HCT116 (cell line): Measurements from ENCODE around the gene NFIX. TPM values are rescaled to one million over a fixed set of nuclear protein-coding genes. Genes with fewer than 3 reads are reported as not detected.

Source experiments
- ATAC-seq: fragments of 200-7000 bp; cut with Tn5 transposase; 2 replicates; pipeline ENCODE4 v1.9.1; 2020; ENCODE audit warnings: mild to moderate bottlenecking, moderate library complexity
- BruUV-seq: library from RNA; stranded (reverse); fragments of 400-500 nt; replicated peaks from 2 replicates; lab custom pipeline; 2021; lab: Mats Ljungman, UMichigan
- CTCF ChIA-PET: fragments of 300-600 bp; sonication (Branson Sonifier 250); formaldehyde crosslinking; loops from one replicate; lab custom pipeline; 2021; ENCODE audit warnings: antibody characterized with exemption; lab: Charles Lee
- POLR2A ChIA-PET: fragments of 300-600, 350-600 bp; sonication (Branson Sonifier 250); formaldehyde crosslinking; loops from one replicate; lab custom pipeline; 2021; ENCODE audit warnings: antibody characterized with exemption; lab: Charles Lee
- RAD21 ChIA-PET, 2 experiments: fragments of 300-600 bp; sonication (Branson Sonifier 250); formaldehyde crosslinking; loops; one replicate each; lab custom pipeline; 2023; ENCODE audit warnings: low total read pairs in 2 of 2; ENCODE audit not compliant: uncharacterized antibody in 2 of 2, unreplicated experiment in 2 of 2, low non-redundant PET in 1 of 2; lab: Charles Lee
- DNase-seq: peaks from one replicate; pipeline ENCODE4 v3.0.0-alpha.2; 2010; ENCODE audit warnings: low read depth, low spot score
- H2AFZ ChIP-seq: fragments of 200-600 bp; shearing (Covaris generic), sonication (generic); 2 replicates; pipeline ENCODE4 v1.6.1; 2017; ENCODE audit warnings: low read depth, mixed run types, mixed read lengths, antibody characterized with exemption, low read length; ENCODE audit not compliant: poor library complexity, severe bottlenecking
- H3K27ac ChIP-seq: 2 replicates; pipeline ENCODE4 v1.5.1; 2012; ENCODE audit warnings: low read depth, low read length
- H3K27me3 ChIP-seq: fragments of 200-600 bp; sonication (generic); 2 replicates; pipeline ENCODE4 v1.6.1; 2016; ENCODE audit warnings: mixed run types, low read length, mixed read lengths; ENCODE audit not compliant: insufficient read depth
- H3K36me3 ChIP-seq, 2 experiments: fragments of 200-500 bp in 1 of 2; fragments of 200-600 bp in 1 of 2; sonication (Bioruptor generic) in 1 of 2; sonication (generic) in 1 of 2; 2 replicates each; pipeline versions ENCODE4 v1.5.1 to v1.6.1; 2014 to 2016; ENCODE audit warnings: low read length in 2 of 2, inconsistent platforms in 1 of 2, mixed read lengths in 1 of 2, mixed run types in 1 of 2; ENCODE audit not compliant: insufficient read depth in 2 of 2, control insufficient read depth in 1 of 2
- H3K4me1 ChIP-seq, 2 experiments: fragments of 200-600 bp in 1 of 2; sonication (generic) in 1 of 2; 2 replicates each; pipeline versions ENCODE4 v1.5.1 to v1.6.1; 2012 to 2017; ENCODE audit warnings: low read length in 2 of 2, inconsistent platforms in 1 of 2, mild to moderate bottlenecking in 1 of 2, mixed read lengths in 1 of 2, mixed run types in 1 of 2, moderate library complexity in 1 of 2; ENCODE audit not compliant: insufficient read depth in 2 of 2, control insufficient read depth in 1 of 2
- H3K4me2 ChIP-seq: fragments of 200-600 bp; sonication (generic); 2 replicates; pipeline ENCODE4 v1.6.1; 2017; ENCODE audit warnings: mixed run types, low read length, mixed read lengths
- H3K4me3 ChIP-seq, 2 experiments: fragments of 200-600 bp in 1 of 2; sonication (generic) in 1 of 2; replicated peaks in 1 of 2; 2 replicates each; pipeline ENCODE4 v1.5.1; 2011 to 2016; ENCODE audit warnings: low read length in 2 of 2, control low read depth in 1 of 2, low read depth in 1 of 2, mild to moderate bottlenecking in 1 of 2, mixed read lengths in 1 of 2, mixed run types in 1 of 2
- H3K79me2 ChIP-seq: fragments of 200-600 bp; sonication (generic); 2 replicates; pipeline ENCODE4 v1.6.1; 2017; ENCODE audit warnings: mild to moderate bottlenecking, mixed run types, low read length, moderate library complexity, mixed read lengths; ENCODE audit not compliant: insufficient read depth
- H3K9ac ChIP-seq: fragments of 200-600 bp; sonication (generic); 2 replicates; pipeline ENCODE4 v1.6.1; 2016; ENCODE audit warnings: low read length, mixed read lengths
- H3K9me2 ChIP-seq: fragments of 200-600 bp; sonication (generic), shearing (Covaris generic); 2 replicates; pipeline ENCODE4 v1.6.1; 2017; ENCODE audit warnings: mixed run types, mild to moderate bottlenecking, moderate library complexity; ENCODE audit not compliant: insufficient read depth
- H3K9me3 ChIP-seq, 2 experiments: fragments of 200-500 bp in 1 of 2; fragments of 200-600 bp in 1 of 2; sonication (Bioruptor generic) in 1 of 2; sonication (generic) in 1 of 2; 2 replicates each; pipeline ENCODE4 v1.6.1; 2014 to 2017; ENCODE audit warnings: low read length in 2 of 2, mixed read lengths in 2 of 2, inconsistent platforms in 1 of 2, low read depth in 1 of 2, mild to moderate bottlenecking in 1 of 2, mixed run types in 1 of 2, moderate library complexity in 1 of 2; ENCODE audit not compliant: control insufficient read depth in 1 of 2, insufficient read depth in 1 of 2
- H4K20me1 ChIP-seq: fragments of 200-600 bp; sonication (generic), shearing (Covaris generic); 2 replicates; pipeline ENCODE4 v1.6.1; 2017; ENCODE audit warnings: mixed run types, mild to moderate bottlenecking, moderate library complexity; ENCODE audit not compliant: insufficient read depth
- CEBPB ChIP-seq: IDR thresholded peaks from 2 replicates; pipeline ENCODE4 v1.6.1; 2012; ENCODE audit warnings: low read depth
- EGR1 ChIP-seq: IDR thresholded peaks from 2 replicates; pipeline ENCODE4 v1.6.1; 2012; ENCODE audit warnings: low read depth
- EZH2phosphoT487 ChIP-seq: fragments of 200-600 bp; IDR thresholded peaks from 2 replicates; pipeline ENCODE4 v1.6.1; 2018; ENCODE audit warnings: antibody characterized with exemption, borderline replicate concordance
- JUND ChIP-seq: IDR thresholded peaks from 2 replicates; pipeline ENCODE4 v1.6.1; 2012
- SIN3A ChIP-seq: IDR thresholded peaks from 2 replicates; pipeline ENCODE4 v1.6.1; 2012; ENCODE audit warnings: low read depth
- SP1 ChIP-seq: IDR thresholded peaks from 2 replicates; pipeline ENCODE4 v1.6.1; 2012; ENCODE audit warnings: low read depth
- ZNF274 ChIP-seq: fragments of 200-500 bp; sonication (Bioruptor generic); IDR thresholded peaks from 2 replicates; pipeline ENCODE4 v1.6.1; 2014; ENCODE audit warnings: mild to moderate bottlenecking, low read depth, low read length, inconsistent platforms
- intact Hi-C: fragments of 100-400 bp; cut with micrococcal nuclease; formaldehyde crosslinking; loops from 2 replicates; pipeline ENCODE4 v1.10.0; 2022
- total RNA-seq: library from RNA; stranded (reverse); gene quantifications from one replicate; pipeline ENCODE4 v1.2.1, GENCODE V29; 2021; ENCODE audit not compliant: unreplicated experiment
- TF ChIP-seq, protein P1 (sequence below), 3 experiments: fragments of 200-600 bp in 1 of 3; sonication (generic) in 1 of 3; IDR thresholded peaks in 2 of 3; conservative IDR thresholded peaks in 1 of 3; 2 replicates each; pipeline ENCODE4 v1.5.1; 2012 to 2017; ENCODE audit warnings: low read depth in 2 of 3, low read length in 2 of 3, antibody characterized with exemption in 1 of 3, borderline replicate concordance in 1 of 3, control low read depth in 1 of 3, mild to moderate bottlenecking in 1 of 3, mixed read lengths in 1 of 3, mixed run types in 1 of 3, moderate library complexity in 1 of 3; ENCODE audit not compliant: insufficient read depth in 1 of 3
- TF ChIP-seq, protein P2 (sequence below): IDR thresholded peaks from 2 replicates; pipeline ENCODE4 v1.6.1; 2012; ENCODE audit warnings: low read depth
- TF ChIP-seq, protein P3 (sequence below): IDR thresholded peaks from 2 replicates; pipeline ENCODE4 v1.6.1; 2012

NFIX gene
- total RNA-seq, 1 experiment from 2014 or later: 34.8 TPM

DNA sequence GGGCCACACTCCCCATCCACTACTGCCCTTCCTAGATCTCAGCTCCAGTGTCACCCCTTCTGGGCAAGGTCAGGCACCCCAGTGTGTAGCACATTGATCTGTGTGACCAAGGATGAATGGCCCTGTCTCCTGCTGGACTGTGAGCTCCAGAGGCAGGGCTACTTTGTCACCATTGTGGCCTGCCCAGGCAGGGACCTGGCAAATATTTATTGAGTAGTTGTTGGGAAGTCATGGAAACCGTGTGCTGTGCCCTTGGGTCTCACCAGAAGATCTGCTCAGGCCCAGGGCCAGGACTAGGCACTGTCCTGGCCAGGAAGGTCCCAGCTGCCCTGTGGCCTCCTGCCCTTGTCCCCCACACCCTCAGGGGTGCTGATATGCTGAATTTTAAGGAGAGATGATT is 133.3 kb downstream of the NFIX start:
- Histone ChIP-seq H3K4me3 (no peak overlapping the region), H3K9me3 (no peaks in the 10 kb centered on the region), H3K9ac (no peak overlapping the region), H3K36me3 (peaks cover 3 to 14% of the 10 kb centered on the region in 2 experiments; a peak in 2 of 4 replicates), H4K20me1 (peaks cover 7% of the 10 kb centered on the region; the same call in 1 of the 2 replicates), H3K27ac (peak overlapping the region; percentile 8; the same call in 1 of the 2 replicates), H3K27me3 (no peaks in the 10 kb centered on the region), H3K9me2 (no peaks in the 10 kb centered on the region), H2AFZ (no peak overlapping the region), H3K4me1 (peaks cover 2 to 43% of the 10 kb centered on the region in 2 experiments; a peak in 3 of 4 replicates), H3K79me2 (peaks cover 98% of the 10 kb centered on the region), H3K4me2 (no peak overlapping the region)
- DNase-seq: no peak
- no TSS peak for BruUV-seq
- intact Hi-C loops: no loop called here
- ATAC-seq: peak; percentile 20; the same call in 1 of the 2 replicates
- TF ChIP-seq SIN3A (no peak), ZNF274 (no peak), EZH2phosphoT487 (no peak), SP1 (no peak), JUND (no peak), CEBPB (no peak), EGR1 (no peak)
- TF ChIP-seq, protein P1, sequence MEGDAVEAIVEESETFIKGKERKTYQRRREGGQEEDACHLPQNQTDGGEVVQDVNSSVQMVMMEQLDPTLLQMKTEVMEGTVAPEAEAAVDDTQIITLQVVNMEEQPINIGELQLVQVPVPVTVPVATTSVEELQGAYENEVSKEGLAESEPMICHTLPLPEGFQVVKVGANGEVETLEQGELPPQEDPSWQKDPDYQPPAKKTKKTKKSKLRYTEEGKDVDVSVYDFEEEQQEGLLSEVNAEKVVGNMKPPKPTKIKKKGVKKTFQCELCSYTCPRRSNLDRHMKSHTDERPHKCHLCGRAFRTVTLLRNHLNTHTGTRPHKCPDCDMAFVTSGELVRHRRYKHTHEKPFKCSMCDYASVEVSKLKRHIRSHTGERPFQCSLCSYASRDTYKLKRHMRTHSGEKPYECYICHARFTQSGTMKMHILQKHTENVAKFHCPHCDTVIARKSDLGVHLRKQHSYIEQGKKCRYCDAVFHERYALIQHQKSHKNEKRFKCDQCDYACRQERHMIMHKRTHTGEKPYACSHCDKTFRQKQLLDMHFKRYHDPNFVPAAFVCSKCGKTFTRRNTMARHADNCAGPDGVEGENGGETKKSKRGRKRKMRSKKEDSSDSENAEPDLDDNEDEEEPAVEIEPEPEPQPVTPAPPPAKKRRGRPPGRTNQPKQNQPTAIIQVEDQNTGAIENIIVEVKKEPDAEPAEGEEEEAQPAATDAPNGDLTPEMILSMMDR (IDR thresholded peaks at IDR 0.05 in 2 of 3, conservative IDR thresholded peaks at IDR 0.05 in 1 of 3; ENCODE audit: borderline replicate concordance in 1 of 3, insufficient read depth in 1 of 3, low read depth in 2 of 3, low read length in 2 of 3): no peak
- TF ChIP-seq, protein P2, sequence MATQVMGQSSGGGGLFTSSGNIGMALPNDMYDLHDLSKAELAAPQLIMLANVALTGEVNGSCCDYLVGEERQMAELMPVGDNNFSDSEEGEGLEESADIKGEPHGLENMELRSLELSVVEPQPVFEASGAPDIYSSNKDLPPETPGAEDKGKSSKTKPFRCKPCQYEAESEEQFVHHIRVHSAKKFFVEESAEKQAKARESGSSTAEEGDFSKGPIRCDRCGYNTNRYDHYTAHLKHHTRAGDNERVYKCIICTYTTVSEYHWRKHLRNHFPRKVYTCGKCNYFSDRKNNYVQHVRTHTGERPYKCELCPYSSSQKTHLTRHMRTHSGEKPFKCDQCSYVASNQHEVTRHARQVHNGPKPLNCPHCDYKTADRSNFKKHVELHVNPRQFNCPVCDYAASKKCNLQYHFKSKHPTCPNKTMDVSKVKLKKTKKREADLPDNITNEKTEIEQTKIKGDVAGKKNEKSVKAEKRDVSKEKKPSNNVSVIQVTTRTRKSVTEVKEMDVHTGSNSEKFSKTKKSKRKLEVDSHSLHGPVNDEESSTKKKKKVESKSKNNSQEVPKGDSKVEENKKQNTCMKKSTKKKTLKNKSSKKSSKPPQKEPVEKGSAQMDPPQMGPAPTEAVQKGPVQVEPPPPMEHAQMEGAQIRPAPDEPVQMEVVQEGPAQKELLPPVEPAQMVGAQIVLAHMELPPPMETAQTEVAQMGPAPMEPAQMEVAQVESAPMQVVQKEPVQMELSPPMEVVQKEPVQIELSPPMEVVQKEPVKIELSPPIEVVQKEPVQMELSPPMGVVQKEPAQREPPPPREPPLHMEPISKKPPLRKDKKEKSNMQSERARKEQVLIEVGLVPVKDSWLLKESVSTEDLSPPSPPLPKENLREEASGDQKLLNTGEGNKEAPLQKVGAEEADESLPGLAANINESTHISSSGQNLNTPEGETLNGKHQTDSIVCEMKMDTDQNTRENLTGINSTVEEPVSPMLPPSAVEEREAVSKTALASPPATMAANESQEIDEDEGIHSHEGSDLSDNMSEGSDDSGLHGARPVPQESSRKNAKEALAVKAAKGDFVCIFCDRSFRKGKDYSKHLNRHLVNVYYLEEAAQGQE: no peak
- TF ChIP-seq, protein P3, sequence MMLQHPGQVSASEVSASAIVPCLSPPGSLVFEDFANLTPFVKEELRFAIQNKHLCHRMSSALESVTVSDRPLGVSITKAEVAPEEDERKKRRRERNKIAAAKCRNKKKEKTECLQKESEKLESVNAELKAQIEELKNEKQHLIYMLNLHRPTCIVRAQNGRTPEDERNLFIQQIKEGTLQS: no peak
- CTCF ChIA-PET: no interaction called here
- RAD21 ChIA-PET: no interaction called here
- POLR2A ChIA-PET: no interaction called here
